ENCODE measurements around the gene BRIX1.

The BRIX1 gene

GRCh38 chr5:34929720-34930461 lies 14.4 kb downstream of the BRIX1 start:
- Histone ChIP-seq H3K9ac (ENCODE audit: low read length) (peak overlapping the region; percentile 73), H3K27me3 (ENCODE audit: control insufficient read depth, insufficient read depth, low read length) (no peaks in the 10 kb centered on the region), H3K36me3 (ENCODE audit: control insufficient read depth, insufficient read depth, low read length) (peaks cover 30% of the 10 kb centered on the region), H3K4me3 (ENCODE audit: low read depth, low read length) (peak overlapping the region; percentile 70), H3K27ac (ENCODE audit: low read depth, low read length) (peak overlapping the region; percentile 8; the same call in 1 of the 2 replicates), H3K9me3 (ENCODE audit: control insufficient read depth, insufficient read depth, low read depth, low read length) (no peaks in the 10 kb centered on the region), H3K4me1 (ENCODE audit: control insufficient read depth, insufficient read depth, low read length) (peaks cover 14% of the 10 kb centered on the region)

GRCh38 chr5:34930462-34930844 lies 14.9 kb downstream of the BRIX1 start:
- Histone ChIP-seq H3K4me1 (ENCODE audit: control insufficient read depth, insufficient read depth, low read length) (peaks cover 14% of the 10 kb centered on the region), H3K27me3 (ENCODE audit: control insufficient read depth, insufficient read depth, low read length) (no peaks in the 10 kb centered on the region), H3K36me3 (ENCODE audit: control insufficient read depth, insufficient read depth, low read length) (peaks cover 30% of the 10 kb centered on the region), H3K9ac (ENCODE audit: low read length) (peak overlapping the region; percentile 73), H3K27ac (ENCODE audit: low read depth, low read length) (peak overlapping the region; percentile 58; the same call in 1 of the 2 replicates), H3K4me3 (ENCODE audit: low read depth, low read length) (peak overlapping the region; percentile 70), H3K9me3 (ENCODE audit: control insufficient read depth, insufficient read depth, low read depth, low read length) (no peaks in the 10 kb centered on the region)

- Histone ChIP-seq H3K9ac (ENCODE audit: low read length) (peak overlapping the region; percentile 73), H3K27ac (ENCODE audit: low read depth, low read length) (peak overlapping the region; percentile 58; the same call in 1 of the 2 replicates), H3K27me3 (ENCODE audit: control insufficient read depth, insufficient read depth, low read length) (no peaks in the 10 kb centered on the region), H3K36me3 (ENCODE audit: control insufficient read depth, insufficient read depth, low read length) (peaks cover 30% of the 10 kb centered on the region), H3K4me3 (ENCODE audit: low read depth, low read length) (peak overlapping the region; percentile 70), H3K4me1 (ENCODE audit: control insufficient read depth, insufficient read depth, low read length) (peaks cover 14% of the 10 kb centered on the region), H3K9me3 (ENCODE audit: control insufficient read depth, insufficient read depth, low read depth, low read length) (no peaks in the 10 kb centered on the region)
Observed at GRCh38 chr5:34930870-34931269, 15.4 kb downstream of the BRIX1 start.

GRCh38 chr5:34932947-34933346 lies 17.4 kb downstream of the BRIX1 start:
- H3K9me3 ChIP-seq (ENCODE audit: control insufficient read depth, insufficient read depth, low read depth, low read length), result no peaks in the 10 kb centered on the region
- peaks cover 14% of the 10 kb centered on the region for H3K4me1 ChIP-seq (ENCODE audit: control insufficient read depth, insufficient read depth, low read length)
- H3K27me3 ChIP-seq (ENCODE audit: control insufficient read depth, insufficient read depth, low read length), result no peaks in the 10 kb centered on the region
- no peak overlapping the region for H3K4me3 ChIP-seq (ENCODE audit: low read depth, low read length)
- H3K27ac ChIP-seq (ENCODE audit: low read depth, low read length), result no peak overlapping the region
- H3K36me3 ChIP-seq (ENCODE audit: control insufficient read depth, insufficient read depth, low read length), result peaks cover 38% of the 10 kb centered on the region
- H3K9ac ChIP-seq (ENCODE audit: low read length), result no peak overlapping the region

GRCh38 chr5:34941936-34942335 lies 26.4 kb downstream of the BRIX1 start:
- Histone ChIP-seq H3K4me1 (ENCODE audit: control insufficient read depth, insufficient read depth, low read length) (no peaks in the 10 kb centered on the region), H3K36me3 (ENCODE audit: control insufficient read depth, insufficient read depth, low read length) (peaks cover 86% of the 10 kb centered on the region), H3K4me3 (ENCODE audit: low read depth, low read length) (no peak overlapping the region), H3K9ac (ENCODE audit: low read length) (no peak overlapping the region), H3K27ac (ENCODE audit: low read depth, low read length) (no peak overlapping the region), H3K9me3 (ENCODE audit: control insufficient read depth, insufficient read depth, low read depth, low read length) (no peaks in the 10 kb centered on the region), H3K27me3 (ENCODE audit: control insufficient read depth, insufficient read depth, low read length) (no peaks in the 10 kb centered on the region)

- H3K36me3 ChIP-seq (ENCODE audit: control insufficient read depth, insufficient read depth, low read length), result peaks cover 79% of the 10 kb centered on the region
- no peak overlapping the region for H3K4me3 ChIP-seq (ENCODE audit: low read depth, low read length)
- no peak overlapping the region for H3K9ac ChIP-seq (ENCODE audit: low read length)
- H3K4me1 ChIP-seq (ENCODE audit: control insufficient read depth, insufficient read depth, low read length), result no peaks in the 10 kb centered on the region
- H3K27me3 ChIP-seq (ENCODE audit: control insufficient read depth, insufficient read depth, low read length), result no peaks in the 10 kb centered on the region
- H3K27ac ChIP-seq (ENCODE audit: low read depth, low read length), result no peak overlapping the region
- H3K9me3 ChIP-seq (ENCODE audit: control insufficient read depth, insufficient read depth, low read depth, low read length), result no peaks in the 10 kb centered on the region
Observed at GRCh38 chr5:34944044-34944443, 28.5 kb downstream of the BRIX1 start.

- no peaks in the 10 kb centered on the region for H3K9me3 ChIP-seq (ENCODE audit: control insufficient read depth, insufficient read depth, low read depth, low read length)
- no peaks in the 10 kb centered on the region for H3K4me1 ChIP-seq (ENCODE audit: control insufficient read depth, insufficient read depth, low read length)
- no peak overlapping the region for H3K9ac ChIP-seq (ENCODE audit: low read length)
- no peak overlapping the region for H3K4me3 ChIP-seq (ENCODE audit: low read depth, low read length)
- H3K27ac ChIP-seq (ENCODE audit: low read depth, low read length), result no peak overlapping the region
- peaks cover 82% of the 10 kb centered on the region for H3K36me3 ChIP-seq (ENCODE audit: control insufficient read depth, insufficient read depth, low read length)
- no peaks in the 10 kb centered on the region for H3K27me3 ChIP-seq (ENCODE audit: control insufficient read depth, insufficient read depth, low read length)
Observed at GRCh38 chr5:34944460-34945047, 29.0 kb downstream of the BRIX1 start.

GRCh38 chr5:34957321-34957720 lies 41.8 kb downstream of the BRIX1 start:
- H3K4me3 ChIP-seq (ENCODE audit: low read depth, low read length), result no peak overlapping the region
- H3K9ac ChIP-seq (ENCODE audit: low read length), result no peak overlapping the region
- no peaks in the 10 kb centered on the region for H3K27me3 ChIP-seq (ENCODE audit: control insufficient read depth, insufficient read depth, low read length)
- H3K27ac ChIP-seq (ENCODE audit: low read depth, low read length), result no peak overlapping the region
- no peaks in the 10 kb centered on the region for H3K9me3 ChIP-seq (ENCODE audit: control insufficient read depth, insufficient read depth, low read depth, low read length)
- H3K36me3 ChIP-seq (ENCODE audit: control insufficient read depth, insufficient read depth, low read length), result peaks cover 27% of the 10 kb centered on the region
- no peaks in the 10 kb centered on the region for H3K4me1 ChIP-seq (ENCODE audit: control insufficient read depth, insufficient read depth, low read length)

- H3K9ac ChIP-seq (ENCODE audit: low read length), result no peak overlapping the region
- no peak overlapping the region for H3K27ac ChIP-seq (ENCODE audit: low read depth, low read length)
- H3K9me3 ChIP-seq (ENCODE audit: control insufficient read depth, insufficient read depth, low read depth, low read length), result no peaks in the 10 kb centered on the region
- H3K27me3 ChIP-seq (ENCODE audit: control insufficient read depth, insufficient read depth, low read length), result no peaks in the 10 kb centered on the region
- H3K4me3 ChIP-seq (ENCODE audit: low read depth, low read length), result no peak overlapping the region
- H3K36me3 ChIP-seq (ENCODE audit: control insufficient read depth, insufficient read depth, low read length), result peaks cover 21% of the 10 kb centered on the region
- H3K4me1 ChIP-seq (ENCODE audit: control insufficient read depth, insufficient read depth, low read length), result no peaks in the 10 kb centered on the region
Observed at GRCh38 chr5:34957857-34958690, 42.6 kb downstream of the BRIX1 start.

GRCh38 chr5:34959323-34959722 lies 43.8 kb downstream of the BRIX1 start:
- Histone ChIP-seq H3K4me1 (ENCODE audit: control insufficient read depth, insufficient read depth, low read length) (no peaks in the 10 kb centered on the region), H3K4me3 (ENCODE audit: low read depth, low read length) (no peak overlapping the region), H3K9me3 (ENCODE audit: control insufficient read depth, insufficient read depth, low read depth, low read length) (no peaks in the 10 kb centered on the region), H3K27ac (ENCODE audit: low read depth, low read length) (no peak overlapping the region), H3K36me3 (ENCODE audit: control insufficient read depth, insufficient read depth, low read length) (peaks cover 9% of the 10 kb centered on the region), H3K9ac (ENCODE audit: low read length) (no peak overlapping the region), H3K27me3 (ENCODE audit: control insufficient read depth, insufficient read depth, low read length) (no peaks in the 10 kb centered on the region)

- Histone ChIP-seq H3K9ac (ENCODE audit: low read length) (no peak overlapping the region), H3K36me3 (ENCODE audit: control insufficient read depth, insufficient read depth, low read length) (no peaks in the 10 kb centered on the region), H3K27ac (ENCODE audit: low read depth, low read length) (no peak overlapping the region), H3K4me3 (ENCODE audit: low read depth, low read length) (no peak overlapping the region), H3K4me1 (ENCODE audit: control insufficient read depth, insufficient read depth, low read length) (no peaks in the 10 kb centered on the region), H3K9me3 (ENCODE audit: control insufficient read depth, insufficient read depth, low read depth, low read length) (peaks cover 9% of the 10 kb centered on the region; the same call in 1 of the 2 replicates), H3K27me3 (ENCODE audit: control insufficient read depth, insufficient read depth, low read length) (no peaks in the 10 kb centered on the region)
Observed at GRCh38 chr5:34967540-34967939, 52.0 kb downstream of the BRIX1 start.
